Glutamatergic neuron (in vitro differentiated cells): Measurements from ENCODE around the gene MRM2. TPM values are rescaled to one million over a fixed set of nuclear protein-coding genes. Genes with fewer than 3 reads are reported as not detected.

Source experiments
- DNase-seq: peaks from one replicate; pipeline ENCODE4 v3.0.0; 2022
- H3K27ac Mint-ChIP-seq: one replicate; pipeline ENCODE4 v1.8.0; 2020; ENCODE audit warnings: mild to moderate bottlenecking, mixed read lengths, inconsistent platforms; ENCODE audit not compliant: unreplicated experiment
- H3K27me3 Mint-ChIP-seq: one replicate; pipeline ENCODE4 v1.8.0; 2020; ENCODE audit warnings: mild to moderate bottlenecking, moderate library complexity, mixed read lengths, inconsistent platforms; ENCODE audit not compliant: unreplicated experiment
- H3K36me3 Mint-ChIP-seq: one replicate; pipeline ENCODE4 v1.8.0; 2020; ENCODE audit warnings: mild to moderate bottlenecking, mixed read lengths, inconsistent platforms; ENCODE audit not compliant: unreplicated experiment
- H3K4me1 Mint-ChIP-seq: one replicate; pipeline ENCODE4 v1.8.0; 2020; ENCODE audit warnings: mild to moderate bottlenecking, low read depth, mixed read lengths, inconsistent platforms; ENCODE audit not compliant: unreplicated experiment
- H3K4me3 Mint-ChIP-seq: one replicate; pipeline ENCODE4 v1.8.0; 2020; ENCODE audit warnings: mild to moderate bottlenecking, mixed read lengths, inconsistent platforms; ENCODE audit not compliant: unreplicated experiment
- H3K9me3 Mint-ChIP-seq: one replicate; pipeline ENCODE4 v1.8.0; 2020; ENCODE audit warnings: mild to moderate bottlenecking, moderate library complexity, mixed read lengths, inconsistent platforms; ENCODE audit not compliant: unreplicated experiment
- total RNA-seq: library from RNA; stranded (reverse); fragmentation: NEBNext Ultra II Directional; extraction: Animal tissue kit (Norgen Biotek cat#: 25700); gene quantifications from one replicate; pipeline ENCODE4 v1.2.1, GENCODE V29; 2021; ENCODE audit not compliant: unreplicated experiment
- TF ChIP-seq, protein P1 (sequence below): fragments of 200-600 bp; sonication (generic); IDR thresholded peaks from one replicate; pipeline ENCODE4 v1.5.0; 2021; ENCODE audit not compliant: partially characterized antibody, unreplicated experiment

The MRM2 gene
- total RNA-seq, 1 donor from 2014 or later, result 28.1 TPM

DNA sequence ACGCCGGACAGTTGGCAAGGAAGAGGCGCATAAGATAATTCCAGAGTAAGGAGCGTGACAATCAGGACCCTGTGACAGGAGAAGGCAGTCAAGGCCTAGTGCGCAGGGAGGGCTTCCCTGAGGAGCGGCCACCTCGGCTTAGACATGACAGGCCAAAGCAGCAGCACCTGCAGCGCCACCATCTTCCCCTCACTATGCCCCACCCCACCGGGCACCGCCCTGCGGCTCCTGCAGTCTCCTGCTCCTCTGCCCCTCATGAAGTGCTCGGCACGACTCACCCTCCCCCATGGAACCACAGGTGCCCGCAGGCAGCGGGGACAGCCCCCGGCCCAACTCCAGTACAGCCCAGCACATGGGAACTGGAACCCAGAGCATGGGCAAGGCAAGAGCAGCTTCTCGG lies 21.1 kb downstream of the MRM2 start:
- Mint-ChIP-seq H3K9me3 (peaks cover 2% of the 10 kb centered on the region), H3K4me3 (no peak overlapping the region), H3K36me3 (no peaks in the 10 kb centered on the region), H3K27me3 (peaks cover 10% of the 10 kb centered on the region), H3K4me1 (no peaks in the 10 kb centered on the region), H3K27ac (no peak overlapping the region)
- TF ChIP-seq, protein P1, sequence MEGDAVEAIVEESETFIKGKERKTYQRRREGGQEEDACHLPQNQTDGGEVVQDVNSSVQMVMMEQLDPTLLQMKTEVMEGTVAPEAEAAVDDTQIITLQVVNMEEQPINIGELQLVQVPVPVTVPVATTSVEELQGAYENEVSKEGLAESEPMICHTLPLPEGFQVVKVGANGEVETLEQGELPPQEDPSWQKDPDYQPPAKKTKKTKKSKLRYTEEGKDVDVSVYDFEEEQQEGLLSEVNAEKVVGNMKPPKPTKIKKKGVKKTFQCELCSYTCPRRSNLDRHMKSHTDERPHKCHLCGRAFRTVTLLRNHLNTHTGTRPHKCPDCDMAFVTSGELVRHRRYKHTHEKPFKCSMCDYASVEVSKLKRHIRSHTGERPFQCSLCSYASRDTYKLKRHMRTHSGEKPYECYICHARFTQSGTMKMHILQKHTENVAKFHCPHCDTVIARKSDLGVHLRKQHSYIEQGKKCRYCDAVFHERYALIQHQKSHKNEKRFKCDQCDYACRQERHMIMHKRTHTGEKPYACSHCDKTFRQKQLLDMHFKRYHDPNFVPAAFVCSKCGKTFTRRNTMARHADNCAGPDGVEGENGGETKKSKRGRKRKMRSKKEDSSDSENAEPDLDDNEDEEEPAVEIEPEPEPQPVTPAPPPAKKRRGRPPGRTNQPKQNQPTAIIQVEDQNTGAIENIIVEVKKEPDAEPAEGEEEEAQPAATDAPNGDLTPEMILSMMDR, result no peak
- DNase-seq, result no peak

DNA sequence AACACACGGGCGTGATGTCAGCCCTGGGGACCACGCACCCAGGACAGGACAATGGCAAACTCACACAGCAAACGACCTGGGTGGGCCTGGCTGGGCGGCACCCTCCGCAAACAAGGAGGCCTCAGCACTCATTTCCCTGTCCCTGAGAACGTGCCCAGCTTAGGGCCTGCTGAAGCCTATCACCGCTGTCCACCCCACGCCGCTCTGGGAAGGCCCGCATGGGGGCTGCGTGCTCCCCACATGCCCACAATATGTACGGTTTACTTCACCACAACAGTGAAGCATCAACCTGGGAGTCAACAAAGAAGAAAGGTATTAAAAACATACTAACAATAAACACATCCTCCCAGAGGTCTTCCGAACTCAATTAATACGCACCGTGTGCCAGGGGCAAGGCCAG lies 21.5 kb downstream of the MRM2 start:
- TF ChIP-seq, protein P1, result no peak
- H3K36me3 Mint-ChIP-seq, result no peaks in the 10 kb centered on the region
- H3K27ac Mint-ChIP-seq, result no peak overlapping the region
- H3K9me3 Mint-ChIP-seq, result peaks cover 2% of the 10 kb centered on the region
- H3K27me3 Mint-ChIP-seq, result peaks cover 9% of the 10 kb centered on the region
- no peak overlapping the region for H3K4me3 Mint-ChIP-seq
- no peak for DNase-seq
- no peaks in the 10 kb centered on the region for H3K4me1 Mint-ChIP-seq

DNA sequence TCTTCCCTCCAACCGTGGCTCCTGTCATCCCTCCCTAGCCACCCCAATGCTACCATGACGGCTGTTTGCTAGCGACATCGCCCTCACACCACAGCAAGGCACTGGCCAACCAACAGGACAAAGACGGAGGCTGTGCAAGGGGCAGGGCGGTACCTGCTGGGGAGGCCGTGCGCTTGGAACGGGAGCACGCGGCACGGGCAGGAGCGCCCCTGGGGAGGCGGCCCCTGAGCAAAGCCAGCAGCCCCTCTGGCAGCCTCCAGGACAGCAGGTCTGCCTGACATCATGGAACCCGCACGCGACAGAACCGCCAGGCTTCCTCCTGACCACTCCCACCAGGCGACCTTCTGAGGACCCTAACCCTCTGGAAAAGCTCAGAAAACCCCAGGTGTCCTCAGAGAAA lies 22.0 kb downstream of the MRM2 start:
- peaks cover 2% of the 10 kb centered on the region for H3K9me3 Mint-ChIP-seq
- no peak overlapping the region for H3K4me3 Mint-ChIP-seq
- H3K36me3 Mint-ChIP-seq, result no peaks in the 10 kb centered on the region
- no peak for DNase-seq
- H3K4me1 Mint-ChIP-seq, result no peaks in the 10 kb centered on the region
- TF ChIP-seq, protein P1, result no peak
- peaks cover 9% of the 10 kb centered on the region for H3K27me3 Mint-ChIP-seq
- H3K27ac Mint-ChIP-seq, result no peak overlapping the region

DNA sequence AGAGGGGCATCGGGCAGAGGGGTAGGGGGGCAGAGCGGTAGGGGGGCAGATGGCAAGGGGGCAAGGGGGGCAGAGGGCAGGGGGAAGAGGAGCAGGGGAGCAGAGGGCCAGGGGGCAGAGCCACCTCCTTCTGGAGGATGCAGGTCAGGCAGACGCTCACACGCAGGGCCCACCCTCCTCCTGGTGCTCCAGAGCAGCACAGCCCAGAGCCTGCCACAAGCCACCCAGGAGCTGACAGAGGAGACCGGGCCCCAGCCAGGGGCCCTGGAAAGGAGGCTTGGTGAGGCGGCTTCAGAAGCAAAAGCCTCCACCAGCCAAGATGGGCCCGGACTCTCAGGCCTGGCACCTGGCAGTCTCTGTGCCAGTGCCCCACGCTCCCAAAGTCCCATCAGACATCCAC lies 22.4 kb downstream of the MRM2 start:
- no peaks in the 10 kb centered on the region for H3K36me3 Mint-ChIP-seq
- H3K9me3 Mint-ChIP-seq, result peaks cover 2% of the 10 kb centered on the region
- H3K27ac Mint-ChIP-seq, result no peak overlapping the region
- no peak for DNase-seq
- no peak overlapping the region for H3K4me3 Mint-ChIP-seq
- no peaks in the 10 kb centered on the region for H3K4me1 Mint-ChIP-seq
- TF ChIP-seq, protein P1, result no peak
- H3K27me3 Mint-ChIP-seq, result peaks cover 9% of the 10 kb centered on the region

DNA sequence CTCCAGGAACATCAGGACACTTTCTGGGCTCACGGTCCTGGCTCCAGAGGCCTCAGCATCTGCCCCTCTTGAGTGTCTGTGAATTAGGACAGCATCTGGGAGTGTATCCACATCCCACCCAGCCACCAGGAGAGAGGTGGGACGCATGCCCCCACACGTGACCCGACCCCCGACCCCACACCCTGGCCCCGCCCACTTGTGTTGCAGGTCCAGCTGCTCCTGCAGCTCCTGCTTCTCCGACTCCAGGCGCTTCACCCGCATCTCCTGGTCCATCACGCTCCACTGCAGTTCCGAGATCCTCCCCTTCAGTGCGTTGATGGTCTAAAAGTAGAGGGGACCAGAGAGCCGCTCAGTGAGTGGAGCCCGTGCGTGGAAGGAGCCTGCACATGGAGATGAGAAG lies 22.9 kb downstream of the MRM2 start:
- Mint-ChIP-seq H3K9me3 (peaks cover 2% of the 10 kb centered on the region), H3K4me3 (no peak overlapping the region), H3K4me1 (no peaks in the 10 kb centered on the region), H3K27ac (no peak overlapping the region), H3K27me3 (peaks cover 9% of the 10 kb centered on the region), H3K36me3 (no peaks in the 10 kb centered on the region)
- TF ChIP-seq, protein P1, result no peak
- no peak for DNase-seq
